GM18861 (cell line): ENCODE measurements around the gene RAB34.

Experiments used
- ATAC-seq: cut with Tn5 transposase; IDR thresholded peaks from one replicate; pipeline ENCODE4 v1.9.1; 2021; ENCODE audit not compliant: unreplicated experiment

The RAB34 gene

DNA sequence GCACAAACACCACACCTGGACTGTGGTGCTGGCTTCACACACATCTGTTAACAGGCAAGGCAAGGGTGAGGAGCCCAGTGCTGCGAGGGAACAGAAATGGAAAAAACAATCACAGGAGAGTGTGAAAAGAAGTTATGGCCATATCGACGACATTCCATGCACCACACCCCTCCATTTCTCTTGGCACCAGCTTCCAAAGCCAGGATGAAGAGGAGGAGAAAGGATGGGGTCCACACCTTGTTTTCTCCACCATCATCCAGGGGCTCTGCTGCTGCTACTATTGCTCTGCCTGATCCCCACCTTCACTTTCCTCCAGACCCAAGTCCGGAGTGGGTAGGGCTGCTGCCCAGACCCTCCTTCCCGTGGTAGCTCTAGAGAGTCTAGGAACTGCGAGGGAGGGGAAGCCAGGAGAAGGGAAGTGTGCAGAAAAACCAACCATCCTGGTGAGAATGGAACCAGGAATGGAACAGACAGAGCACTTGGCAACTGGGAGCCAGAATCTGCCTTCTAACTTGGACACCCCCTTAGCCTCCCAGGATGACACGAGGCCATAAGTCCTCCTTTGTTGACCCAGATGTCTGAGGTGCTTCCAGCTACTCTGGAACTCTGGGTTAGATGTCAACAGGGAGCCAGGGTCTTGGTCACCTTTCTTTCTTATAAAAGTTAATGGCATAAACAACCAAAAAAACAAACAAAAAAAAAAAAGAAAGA is 4.8 kb downstream of the RAB34 start:
- ATAC-seq = no peak

DNA sequence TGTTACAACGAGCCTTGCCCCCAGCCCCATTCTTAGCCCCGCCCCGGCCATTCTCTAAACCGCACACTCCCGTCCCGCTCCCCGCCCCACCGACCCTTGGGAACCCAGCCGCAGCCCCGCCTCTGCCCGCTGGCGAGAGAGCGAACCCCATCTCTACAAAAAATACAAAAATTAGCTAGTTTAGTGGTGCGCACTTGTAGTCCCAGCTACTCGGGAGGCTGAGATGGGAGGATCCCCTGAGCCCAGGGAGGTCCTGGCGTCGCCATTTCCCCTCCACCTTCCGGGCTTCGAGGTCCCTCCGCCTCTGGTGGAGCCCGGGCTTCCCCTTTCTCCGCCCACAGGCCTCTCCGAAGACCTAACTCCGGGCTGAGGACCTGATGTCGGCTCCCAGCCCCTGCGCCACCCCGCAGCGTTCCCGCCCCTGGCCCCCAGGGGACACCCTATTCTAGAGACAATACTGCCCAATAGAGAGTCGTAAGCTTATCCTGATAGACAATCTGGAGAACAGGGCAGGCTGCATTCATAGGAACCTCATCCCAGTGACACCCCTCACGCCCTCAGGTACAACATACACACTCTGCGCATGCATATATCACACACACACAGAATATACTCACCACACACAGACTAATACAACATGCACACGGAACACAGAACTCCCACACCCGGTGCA is 5.5 kb downstream of the RAB34 start:
- ATAC-seq = no peak

DNA sequence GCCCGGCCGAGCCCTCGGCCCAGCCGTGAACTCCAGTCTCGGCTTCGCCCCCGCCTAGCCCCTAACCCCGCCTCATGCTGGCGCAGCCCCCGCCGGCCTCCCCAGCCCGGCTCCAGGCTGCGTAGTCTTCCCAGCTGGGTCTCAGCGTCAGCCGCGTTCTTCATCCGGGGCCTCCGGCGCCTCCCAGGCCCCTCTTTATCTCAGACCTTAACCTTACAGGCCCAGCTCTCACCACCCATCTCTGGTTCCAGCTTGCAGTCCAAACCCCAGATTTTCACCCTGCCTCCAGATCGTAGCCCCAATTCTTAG is 6.0 kb downstream of the RAB34 start, which contains the start of gene PROCA1:
PROCA1 (minus strand) TSS at position 166 of the 309 bp plus-strand sequence. CDS start 228 bp downstream, outside the sequence.
- peak; percentile 15 for ATAC-seq

GRCh38 chr17:28710861-28711722 is 6.6 kb downstream of the RAB34 start:
- ATAC-seq = peak; percentile 63

DNA sequence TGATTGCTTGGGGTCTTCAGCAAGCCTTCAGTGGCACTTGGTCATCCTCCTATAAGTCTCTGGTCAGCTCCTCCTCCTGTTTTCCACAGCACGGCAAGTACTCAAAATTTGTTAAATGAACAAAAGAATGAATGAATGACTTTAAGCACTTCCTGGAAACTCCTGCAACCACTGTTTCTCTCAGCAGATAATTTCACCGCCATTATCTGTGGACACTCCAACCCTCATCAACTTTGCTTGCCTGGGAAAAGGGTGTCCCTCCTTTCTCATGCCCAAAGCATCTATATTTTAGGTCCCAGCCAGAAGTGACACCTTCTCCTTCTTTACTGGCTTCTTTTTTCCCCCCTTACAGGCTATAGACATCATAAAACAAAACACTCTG is 10.3 kb downstream of the RAB34 start:
- no peak for ATAC-seq

GRCh38 chr17:28706471-28707338 is 11.0 kb downstream of the RAB34 start:
- ATAC-seq = no peak

DNA sequence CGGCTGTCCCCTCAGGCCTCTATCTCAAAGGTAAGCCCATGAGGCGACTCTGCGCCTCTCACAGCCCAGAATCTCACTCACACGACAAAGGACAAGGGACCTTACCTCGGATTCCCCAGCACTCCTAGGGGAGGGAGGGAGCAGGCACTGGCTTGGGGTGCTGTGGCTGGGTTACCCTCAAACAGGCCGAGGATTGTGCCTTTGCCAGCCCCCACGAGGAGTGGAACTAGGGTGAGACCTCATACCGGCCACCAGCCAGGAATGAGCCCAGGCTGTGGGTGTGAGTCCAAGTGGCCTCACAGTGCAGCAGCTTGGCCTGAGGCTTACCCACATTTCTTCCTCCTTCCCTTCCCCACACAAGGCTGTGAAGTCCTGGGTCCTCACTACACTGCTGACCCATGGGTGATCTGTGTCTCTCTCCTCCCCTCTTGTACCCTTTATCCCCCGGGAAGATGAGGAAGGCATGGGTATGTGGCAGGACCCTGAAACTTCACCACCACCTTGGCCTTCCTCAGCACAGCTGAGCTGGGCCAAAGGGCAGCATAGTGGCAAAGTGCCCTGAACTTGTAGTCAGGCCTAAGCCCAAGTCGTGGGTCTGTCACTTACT is 11.8 kb downstream of the RAB34 start:
- no peak for ATAC-seq

DNA sequence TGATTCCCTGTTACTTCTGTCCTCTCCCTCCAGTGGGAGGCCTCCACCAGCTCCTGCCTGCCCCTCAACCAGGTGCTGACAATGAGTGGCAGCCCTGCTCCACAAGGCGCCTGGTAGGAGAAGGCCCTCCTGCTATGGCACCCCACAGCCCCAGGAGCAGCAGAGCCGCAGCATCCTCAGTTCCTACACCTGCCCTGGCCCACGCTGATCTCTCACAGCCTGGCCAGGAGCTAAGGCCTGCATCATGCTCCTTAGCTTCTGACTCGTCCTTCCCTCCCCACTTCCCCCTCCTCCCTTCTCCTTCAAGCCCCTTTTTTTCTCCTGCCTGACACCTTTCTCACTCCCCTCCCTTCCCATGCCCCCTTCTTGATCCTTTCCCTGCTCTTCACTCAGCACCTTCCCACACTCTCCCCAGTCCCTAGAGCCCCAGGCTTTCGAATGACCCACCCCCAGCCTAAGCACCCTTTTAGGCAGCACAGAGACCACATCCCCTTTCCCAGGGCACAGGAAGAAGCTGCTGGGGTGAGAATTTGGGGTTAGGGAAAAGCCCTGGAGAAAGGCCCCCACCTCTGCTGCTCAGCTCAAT is 12.5 kb downstream of the RAB34 start:
- ATAC-seq = no peak

- no peak for ATAC-seq
These were observed 13.3 kb downstream of the RAB34 start for GRCh38 chr17:28704219-28704858.

- no peak for ATAC-seq
These were observed 14.0 kb downstream of the RAB34 start for GRCh38 chr17:28703552-28704218.

DNA sequence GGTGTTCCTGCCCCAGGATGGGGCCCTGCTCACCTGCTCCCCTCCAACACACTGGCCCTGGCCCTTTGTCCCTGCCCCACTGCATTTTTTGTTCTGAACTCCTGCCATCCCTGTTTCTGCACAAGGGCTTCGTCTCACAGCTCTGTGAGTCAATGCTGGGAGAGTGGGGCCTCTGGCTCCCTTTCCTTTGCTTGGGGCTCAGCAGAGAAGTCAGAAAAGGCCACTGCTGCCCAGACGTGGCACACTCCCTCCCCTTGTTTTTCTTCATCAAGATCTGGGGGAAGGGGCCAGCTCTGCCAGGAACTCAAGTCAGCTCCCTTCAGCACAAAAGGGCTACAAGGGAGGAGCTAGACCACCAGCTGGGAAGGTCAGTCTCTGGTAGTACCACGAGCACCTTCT is 14.9 kb downstream of the RAB34 start:
- no peak for ATAC-seq

DNA sequence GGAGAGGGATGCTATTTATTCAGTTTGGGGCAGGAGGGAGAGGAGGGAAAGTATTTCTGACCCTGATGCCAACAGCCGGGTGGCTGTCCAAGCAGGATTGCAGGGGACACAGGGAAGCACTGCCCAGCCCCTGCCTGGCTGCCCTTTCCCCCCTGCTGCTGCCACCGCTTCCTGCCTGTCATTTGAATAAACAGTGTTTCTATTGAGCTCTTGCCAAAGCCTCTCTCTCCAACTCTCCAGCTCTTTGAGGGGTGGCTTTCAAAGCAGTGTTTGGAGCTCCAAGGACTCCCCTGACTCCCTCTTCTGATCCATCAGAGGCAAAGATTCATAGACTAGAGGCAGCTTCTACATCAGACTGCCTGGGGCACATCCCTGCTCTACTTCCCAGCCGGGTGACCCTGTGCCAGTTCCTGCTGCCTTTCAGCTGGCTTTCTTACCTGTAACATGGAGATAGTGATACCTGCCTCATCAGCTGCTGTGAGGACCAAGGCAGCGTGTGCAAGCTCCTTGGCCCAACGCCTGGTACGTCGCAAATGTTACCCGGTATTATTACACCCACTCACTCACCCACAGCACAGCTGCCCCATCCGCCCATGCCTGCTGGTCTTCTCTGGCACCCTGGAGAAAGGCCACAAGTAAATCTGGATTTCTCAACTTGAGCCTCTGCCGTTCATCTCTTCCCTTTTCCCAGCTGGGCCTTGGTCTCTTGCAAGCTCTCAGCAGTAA is 15.5 kb downstream of the RAB34 start:
- ATAC-seq = no peak

GRCh38 chr17:28700830-28701492 is 16.7 kb downstream of the RAB34 start:
- ATAC-seq = no peak

DNA sequence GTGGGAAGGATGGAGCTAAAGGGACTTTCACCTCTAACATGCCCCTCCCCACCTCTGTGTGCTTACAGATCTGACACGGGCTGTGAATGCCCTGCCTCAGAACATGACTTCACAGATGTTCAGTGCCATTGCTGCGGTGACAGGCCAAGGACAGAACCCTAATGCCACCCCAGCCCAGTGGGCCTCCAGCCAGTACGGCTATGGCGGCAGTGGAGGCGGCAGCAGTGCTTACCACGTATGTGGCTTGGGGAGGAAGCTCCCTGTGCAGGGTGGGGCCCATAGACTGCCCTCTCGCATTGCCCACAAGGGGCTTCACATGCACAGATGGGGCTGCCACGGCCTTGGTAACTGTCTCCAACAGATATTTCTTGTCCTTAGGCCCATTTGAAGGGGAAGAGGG is 17.4 kb downstream of the RAB34 start:
- ATAC-seq = no peak

DNA sequence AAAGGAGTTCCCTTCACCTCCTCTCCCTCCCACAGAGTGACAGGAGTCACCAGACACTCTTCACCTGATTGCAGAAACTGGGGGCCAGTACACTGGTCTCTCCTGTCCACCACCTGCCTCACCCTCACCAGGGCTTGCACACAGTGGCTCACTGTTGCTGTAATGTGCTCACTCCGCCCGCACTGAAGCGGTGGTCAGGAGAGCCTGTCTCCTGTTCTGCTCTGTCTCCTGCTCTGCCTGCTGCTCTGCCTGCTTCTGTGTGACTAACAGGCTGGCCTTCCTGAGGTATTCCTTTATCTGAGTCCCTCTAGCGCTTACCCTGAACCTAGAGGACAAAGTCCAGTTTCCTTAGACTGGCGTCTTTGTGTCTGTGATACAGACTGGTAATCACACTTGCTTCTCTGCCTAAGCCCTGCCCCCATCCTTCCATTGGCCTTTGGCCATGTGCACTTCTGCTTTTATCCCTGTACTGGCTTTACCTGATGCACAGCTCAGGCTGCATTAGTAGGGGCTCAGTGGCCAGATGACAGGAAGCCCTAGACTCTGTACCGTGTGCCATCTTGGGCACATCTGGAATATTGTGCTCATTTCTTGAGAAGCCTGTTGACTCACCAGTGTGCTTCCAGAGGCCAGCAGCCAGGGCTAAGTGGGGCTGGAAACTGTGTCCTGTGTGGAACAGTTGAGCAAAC is 19.3 kb downstream of the RAB34 start:
- no peak for ATAC-seq

DNA sequence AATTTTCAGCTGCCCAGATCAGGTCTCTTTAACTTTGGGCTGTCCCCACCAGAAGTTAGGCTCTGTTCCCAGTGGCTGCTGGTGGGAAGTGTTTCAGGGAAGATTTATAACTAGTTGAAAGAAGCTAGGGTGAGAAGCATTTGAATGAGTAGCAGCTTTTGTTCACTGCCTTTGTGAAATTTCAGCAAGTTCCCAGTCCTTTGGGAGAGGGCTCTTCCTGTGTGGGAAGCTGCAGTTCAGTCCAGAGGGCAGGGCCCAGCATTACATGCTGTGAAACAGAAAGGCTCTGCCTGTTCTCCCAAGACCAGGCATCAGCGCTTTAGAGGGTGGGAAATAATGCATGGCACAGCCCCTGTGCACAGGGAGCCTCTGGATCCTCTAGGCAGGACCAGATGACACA is 23.8 kb downstream of the RAB34 start:
- ATAC-seq = no peak

DNA sequence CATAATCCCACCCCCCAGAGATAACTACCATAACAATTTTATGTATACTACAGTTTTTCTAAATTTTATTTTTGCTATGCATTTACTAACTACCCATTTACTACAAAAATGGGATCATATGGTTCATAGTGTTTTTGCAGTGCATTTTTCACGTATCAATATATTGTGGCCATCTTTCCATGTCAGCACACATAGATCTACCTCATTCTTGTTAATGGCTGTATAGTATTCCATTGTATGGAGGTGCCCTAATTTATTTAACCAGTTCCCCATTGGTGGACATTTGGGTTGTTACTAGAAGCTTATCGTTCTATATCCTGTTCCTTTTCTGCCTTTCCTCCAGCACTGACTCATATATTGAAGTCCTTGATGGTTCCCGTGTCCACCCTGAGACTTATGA is 28.7 kb downstream of the RAB34 start:
- ATAC-seq = no peak
